Posterior cingulate gyrus (tissue), 11 donors: Measurements from ENCODE around the gene LYSET.
"Not testable (repeated sequence)": the region's sequence is repeated elsewhere in the genome, so short reads cannot be mapped to it uniquely, and the experiment has no call there.

Experiments used
- DNase-seq, 10 donors: peaks; one replicate each; pipeline versions ENCODE4 v3.0.0 to v3.0.0-alpha.2; 2020 to 2021; ENCODE audit warnings: mixed read lengths in 3 of 10
- intact Hi-C: fragments of 100-400 bp; cut with DNase I; formaldehyde crosslinking; loops from one replicate; pipeline ENCODE4 v1.15.1; 2023

Gene LYSET

GRCh38 chr14:93184391-93185348 is at the start of gene LYSET, which contains the start of gene MOAP1:
TSS of gene LYSET (plus strand) at chr14:93185317. CDS start at chr14:93185406, 89 bp downstream.
TSS of gene MOAP1 (minus strand) at chr14:93184897. CDS start at chr14:93184242, 655 bp downstream.
- peak; percentile 77 to 98 (median 88) for DNase-seq
- intact Hi-C loops = loop anchor here (2.0 to 5.0 kb wide), 2 partner anchors 70 to 148 kb away; partner anchors contain the start of genes BTBD7 and ITPK1

GRCh38 chr14:93135399-93135798 is 49.7 kb upstream of the LYSET start:
- peak in 1 of 10 donors; percentile 27 for DNase-seq
- intact Hi-C loops = no loop called here

GRCh38 chr14:93136009-93136408 is 49.1 kb upstream of the LYSET start:
- peak in 1 of 10 donors; percentile 13 for DNase-seq
- intact Hi-C loops = no loop called here

- intact Hi-C loops = not testable (repeated sequence)
- peak in 2 of 10 donors; percentile 26 to 75 for DNase-seq
These were observed 48.6 kb upstream of the LYSET start for GRCh38 chr14:93136508-93136907.

- intact Hi-C loops = loop anchor here (2.0 kb wide), 1 partner anchor 23 kb away; the partner anchor contains the start of gene ITPK1
- peak in 1 of 10 donors; percentile 72 for DNase-seq
These were observed 47.3 kb upstream of the LYSET start for GRCh38 chr14:93137864-93138263.

- intact Hi-C loops = no loop called here
- peak in 1 of 10 donors; percentile 8 for DNase-seq
These were observed 42.1 kb upstream of the LYSET start for GRCh38 chr14:93142854-93143652.

GRCh38 chr14:93146119-93146518 is 39.0 kb upstream of the LYSET start:
- intact Hi-C loops = no loop called here

GRCh38 chr14:93148979-93149378 is 36.1 kb upstream of the LYSET start:
- intact Hi-C loops = no loop called here
- no peak for DNase-seq

More at GRCh38 chr14:93146119-93146518, 39.0 kb upstream of the LYSET start:
- DNase-seq = no peak

GRCh38 chr14:93150227-93151208 is 34.6 kb upstream of the LYSET start:
- intact Hi-C loops = no loop called here
- DNase-seq = peak in 1 of 10 donors; percentile 49

GRCh38 chr14:93153121-93153520 is 32.0 kb upstream of the LYSET start:
- intact Hi-C loops = no loop called here
- peak in 1 of 10 donors; percentile 15 for DNase-seq

- intact Hi-C loops = no loop called here
- no peak for DNase-seq
These were observed 29.4 kb upstream of the LYSET start for GRCh38 chr14:93155667-93156066.

GRCh38 chr14:93156693-93157369 is 28.3 kb upstream of the LYSET start:
- DNase-seq = peak in 2 of 10 donors; percentile 25 to 41
- intact Hi-C loops = no loop called here

GRCh38 chr14:93158349-93158748 is 26.8 kb upstream of the LYSET start:
- peak in 1 of 10 donors; percentile 38 for DNase-seq
- intact Hi-C loops = not testable (repeated sequence)

- intact Hi-C loops = not testable (repeated sequence)
- DNase-seq = peak in 1 of 10 donors; percentile 48
These were observed 25.3 kb upstream of the LYSET start for GRCh38 chr14:93159625-93160352.

GRCh38 chr14:93160353-93160801 is 24.7 kb upstream of the LYSET start:
- intact Hi-C loops = no loop called here
- peak in 1 of 10 donors; percentile 68 for DNase-seq

GRCh38 chr14:93161411-93161940 is 23.6 kb upstream of the LYSET start:
- DNase-seq = peak in 1 of 10 donors; percentile 17
- intact Hi-C loops = no loop called here

GRCh38 chr14:93163564-93163963 is 21.6 kb upstream of the LYSET start:
- DNase-seq = no peak
- intact Hi-C loops = no loop called here
